ENCODE data around the gene NRCAM.
"Not testable (repeated sequence)": the region's sequence is repeated elsewhere in the genome, so short reads cannot be mapped to it uniquely, and the experiment has no call there.

NRCAM gene

DNA sequence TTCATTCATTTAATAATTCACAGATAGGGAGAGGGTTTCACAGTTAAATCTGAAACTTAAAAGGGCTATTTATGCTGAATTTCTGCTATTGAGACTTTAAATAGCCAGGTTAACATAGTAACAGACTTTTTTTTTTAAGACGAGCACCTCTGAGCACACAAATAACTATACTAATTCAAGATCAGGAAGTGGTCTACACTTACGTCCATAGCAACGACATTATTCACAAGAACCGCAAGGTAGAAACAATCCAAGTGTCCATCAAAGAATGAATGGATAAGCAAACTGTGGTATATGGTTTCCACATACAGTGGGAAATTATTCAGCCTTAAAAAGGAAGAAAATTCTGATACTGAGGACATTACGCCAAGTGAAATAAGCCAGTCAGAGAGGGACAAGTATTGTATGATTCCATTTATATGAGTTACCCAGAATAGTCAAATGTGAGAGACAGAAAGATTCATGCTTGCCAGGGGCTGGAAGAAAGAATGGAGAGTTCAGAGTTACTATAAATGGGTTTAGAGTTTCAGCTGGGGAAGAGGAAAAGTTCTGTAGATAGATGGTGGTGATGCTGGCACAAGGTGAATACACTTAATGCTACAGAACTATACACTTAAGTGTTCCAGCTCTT lies 185.7 kb downstream of the NRCAM start:
- no peak for TF ChIP-seq POU2F2 (IDR thresholded peaks at IDR 0.05; ENCODE audit: low read depth, low read length)
- FAIRE-seq (no peak), DNase-seq (ENCODE audit: insufficient read length, low spot score) (no peak)

DNA sequence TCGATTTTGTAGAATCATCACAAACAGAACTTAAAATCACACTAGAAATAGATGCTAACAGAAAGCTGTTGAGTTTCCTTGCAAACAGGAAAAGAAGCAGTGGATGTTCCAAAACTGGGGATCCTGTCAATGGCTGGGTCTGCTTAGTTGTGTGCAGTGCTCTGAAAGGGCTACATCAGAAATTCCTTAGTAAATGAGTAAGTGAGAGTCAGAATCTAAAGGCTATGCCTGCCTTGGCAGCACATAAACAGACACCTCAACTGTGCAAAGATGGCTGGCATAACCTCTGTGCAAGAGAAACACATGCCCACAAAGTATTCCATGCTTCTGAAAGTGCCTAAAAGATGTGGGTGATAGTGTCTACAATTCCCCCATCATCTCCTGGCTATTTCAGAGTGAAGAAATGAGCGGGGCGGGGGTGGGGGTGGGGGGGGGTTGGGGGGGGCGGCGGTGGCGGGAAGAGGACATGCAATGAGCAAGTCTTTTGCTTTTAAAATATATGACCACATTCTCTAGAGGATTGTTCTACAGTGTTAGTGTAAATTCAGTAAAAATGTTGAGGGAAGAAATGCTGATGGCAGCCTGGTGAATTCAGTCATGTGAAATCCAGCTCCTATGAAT lies 187.9 kb downstream of the NRCAM start:
- DNase-seq (ENCODE audit: insufficient read length, low spot score), result no peak
- FAIRE-seq, result no peak
- TF ChIP-seq POLR2AphosphoS5 (IDR thresholded peaks at IDR 0.05; ENCODE audit: low read depth, low read length) (no peak), POLR2A (IDR thresholded peaks at IDR 0.05; ENCODE audit: low read depth, low read length) (no peak), POU2F2 (IDR thresholded peaks at IDR 0.05; ENCODE audit: low read depth, low read length) (no peak)

DNA sequence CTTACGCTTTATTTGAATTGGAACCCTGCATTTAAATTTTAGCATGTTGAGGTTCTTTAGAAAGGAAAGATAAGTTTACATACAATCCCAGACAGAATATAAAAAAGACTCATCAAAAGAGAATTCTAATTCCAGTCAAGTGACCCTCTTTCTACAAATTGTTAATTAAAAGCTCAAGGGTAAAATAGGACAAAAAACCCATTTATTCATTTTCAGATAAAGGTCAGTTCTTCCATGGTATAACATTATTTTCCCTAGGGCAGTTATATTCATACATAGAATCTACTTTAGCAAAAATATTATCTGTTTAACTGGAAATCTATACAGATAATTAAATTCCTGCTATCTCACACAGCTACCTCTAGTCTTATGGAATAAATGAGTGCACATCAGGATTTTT lies 188.6 kb downstream of the NRCAM start:
- FAIRE-seq, result no peak
- no peak for DNase-seq (ENCODE audit: insufficient read length, low spot score)
- TF ChIP-seq SPI1 (IDR thresholded peaks at IDR 0.05; ENCODE audit: low read depth, low read length) (no peak), POLR2AphosphoS5 (IDR thresholded peaks at IDR 0.05; ENCODE audit: low read depth, low read length) (no peak), TAF1 (IDR thresholded peaks at IDR 0.05; ENCODE audit: low read depth, low read length) (no peak), PAX5 (IDR thresholded peaks at IDR 0.05; ENCODE audit: insufficient read depth, low read length, severe bottlenecking) (no peak), POLR2A (IDR thresholded peaks at IDR 0.05; ENCODE audit: low read depth, low read length) (no peak), POU2F2 (IDR thresholded peaks at IDR 0.05; ENCODE audit: low read depth, low read length) (no peak)

DNA sequence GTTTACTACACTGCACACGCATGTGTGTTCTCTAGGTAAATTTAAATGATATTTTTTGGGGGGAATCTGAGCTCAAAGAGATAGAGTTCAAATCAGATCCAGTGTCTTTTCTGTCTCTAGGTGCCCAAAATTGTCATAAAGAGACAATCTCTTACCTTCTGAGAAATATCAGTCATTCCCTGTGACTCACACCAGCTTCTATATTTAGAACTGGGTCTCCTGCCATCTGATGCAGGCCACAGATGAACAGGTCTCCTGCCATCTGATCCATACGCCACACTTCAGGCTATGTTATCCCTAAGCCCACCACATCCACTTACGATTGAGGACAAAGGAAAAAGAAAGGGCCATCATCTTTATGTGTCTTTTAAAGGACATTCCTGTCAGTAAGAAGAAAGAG lies 189.7 kb downstream of the NRCAM start:
- FAIRE-seq (no peak), DNase-seq (ENCODE audit: insufficient read length, low spot score) (no peak)
- TF ChIP-seq POU2F2 (IDR thresholded peaks at IDR 0.05; ENCODE audit: low read depth, low read length) (no peak), POLR2A (IDR thresholded peaks at IDR 0.05; ENCODE audit: low read depth, low read length) (no peak), PAX5 (IDR thresholded peaks at IDR 0.05; ENCODE audit: insufficient read depth, low read length, severe bottlenecking) (no peak), TAF1 (IDR thresholded peaks at IDR 0.05; ENCODE audit: low read depth, low read length) (no peak), POLR2AphosphoS5 (IDR thresholded peaks at IDR 0.05; ENCODE audit: low read depth, low read length) (no peak), SPI1 (IDR thresholded peaks at IDR 0.05; ENCODE audit: low read depth, low read length) (no peak)

DNA sequence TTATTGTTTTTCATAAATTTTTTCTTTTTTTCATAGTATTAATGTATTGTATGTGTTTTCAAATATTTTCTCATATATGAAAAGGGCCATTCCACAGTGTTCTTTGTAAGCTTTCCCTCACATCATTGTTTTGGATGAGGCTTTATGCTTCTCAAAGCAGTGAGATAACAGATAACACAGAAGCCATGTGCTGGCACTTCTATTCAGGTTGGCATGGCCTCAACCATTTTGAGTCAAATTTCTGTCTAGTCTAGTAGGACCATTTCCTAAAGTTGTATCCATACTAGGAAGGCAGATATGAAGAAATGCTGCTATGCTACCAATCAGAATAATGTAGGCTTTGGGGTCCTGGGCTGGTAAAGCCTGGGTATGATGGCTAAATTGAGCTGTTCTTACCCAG lies 190.2 kb downstream of the NRCAM start:
- no peak for TF ChIP-seq PAX5 (IDR thresholded peaks at IDR 0.05; ENCODE audit: insufficient read depth, low read length, severe bottlenecking)
- no peak for TF ChIP-seq SPI1 (IDR thresholded peaks at IDR 0.05; ENCODE audit: low read depth, low read length)
- TF ChIP-seq POLR2A (IDR thresholded peaks at IDR 0.05; ENCODE audit: low read depth, low read length), result no peak
- TF ChIP-seq POU2F2 (IDR thresholded peaks at IDR 0.05; ENCODE audit: low read depth, low read length), result no peak
- no peak for TF ChIP-seq POLR2AphosphoS5 (IDR thresholded peaks at IDR 0.05; ENCODE audit: low read depth, low read length)
- no peak for TF ChIP-seq TAF1 (IDR thresholded peaks at IDR 0.05; ENCODE audit: low read depth, low read length)
- DNase-seq (ENCODE audit: insufficient read length, low spot score) (no peak), FAIRE-seq (no peak)

DNA sequence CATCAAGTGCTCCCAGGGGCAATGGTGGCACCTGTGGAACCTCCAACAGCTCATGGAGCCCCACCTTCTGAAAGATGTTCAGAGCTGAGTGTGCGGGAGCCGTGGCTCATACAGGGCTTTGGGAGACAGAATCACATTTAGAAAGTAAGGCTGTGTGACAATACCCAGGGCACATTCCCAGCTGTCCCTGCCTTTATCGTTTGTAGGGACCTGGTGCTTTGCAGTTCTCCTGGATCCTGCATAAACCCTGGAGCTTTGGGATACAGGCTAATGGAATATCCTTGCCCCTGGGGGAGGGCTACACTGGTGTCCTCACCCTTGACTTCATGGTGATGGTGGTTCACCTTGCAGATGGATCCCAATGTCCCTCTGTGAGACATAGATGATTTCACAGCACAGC lies 191.2 kb downstream of the NRCAM start:
- no peak for FAIRE-seq
- no peak for TF ChIP-seq PAX5 (IDR thresholded peaks at IDR 0.05; ENCODE audit: insufficient read depth, low read length, severe bottlenecking)
- TF ChIP-seq POLR2A (IDR thresholded peaks at IDR 0.05; ENCODE audit: low read depth, low read length), result no peak
- no peak for TF ChIP-seq SPI1 (IDR thresholded peaks at IDR 0.05; ENCODE audit: low read depth, low read length)
- no peak for TF ChIP-seq TAF1 (IDR thresholded peaks at IDR 0.05; ENCODE audit: low read depth, low read length)
- no peak for TF ChIP-seq POLR2AphosphoS5 (IDR thresholded peaks at IDR 0.05; ENCODE audit: low read depth, low read length)
- TF ChIP-seq POU2F2 (IDR thresholded peaks at IDR 0.05; ENCODE audit: low read depth, low read length), result no peak
- no peak for DNase-seq (ENCODE audit: insufficient read length, low spot score)

DNA sequence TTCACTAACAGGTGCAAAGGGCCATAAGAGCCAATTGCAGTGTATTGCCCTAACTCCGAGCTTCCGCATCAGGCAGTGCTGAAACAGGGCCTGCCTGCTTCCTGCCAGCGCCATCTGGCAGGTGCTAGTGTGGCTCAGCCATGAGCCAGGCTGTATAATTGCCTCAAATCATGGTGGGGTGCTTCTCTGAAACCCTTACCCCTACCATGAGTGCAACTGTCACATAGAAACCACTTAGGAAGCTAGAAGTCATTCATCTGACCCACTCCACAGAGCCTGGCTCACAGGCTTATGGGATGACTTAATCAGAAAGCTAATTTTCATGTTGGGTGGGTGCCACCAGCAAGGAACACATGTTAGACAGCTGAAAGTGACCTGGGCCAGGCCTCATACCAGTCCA lies 192.8 kb downstream of the NRCAM start:
- FAIRE-seq, result no peak
- TF ChIP-seq SPI1 (IDR thresholded peaks at IDR 0.05; ENCODE audit: low read depth, low read length), result no peak
- TF ChIP-seq POU2F2 (IDR thresholded peaks at IDR 0.05; ENCODE audit: low read depth, low read length), result no peak
- no peak for TF ChIP-seq TAF1 (IDR thresholded peaks at IDR 0.05; ENCODE audit: low read depth, low read length)
- TF ChIP-seq POLR2A (IDR thresholded peaks at IDR 0.05; ENCODE audit: low read depth, low read length), result no peak
- TF ChIP-seq PAX5 (IDR thresholded peaks at IDR 0.05; ENCODE audit: insufficient read depth, low read length, severe bottlenecking), result no peak
- no peak for TF ChIP-seq POLR2AphosphoS5 (IDR thresholded peaks at IDR 0.05; ENCODE audit: low read depth, low read length)
- no peak for DNase-seq (ENCODE audit: insufficient read length, low spot score)

DNA sequence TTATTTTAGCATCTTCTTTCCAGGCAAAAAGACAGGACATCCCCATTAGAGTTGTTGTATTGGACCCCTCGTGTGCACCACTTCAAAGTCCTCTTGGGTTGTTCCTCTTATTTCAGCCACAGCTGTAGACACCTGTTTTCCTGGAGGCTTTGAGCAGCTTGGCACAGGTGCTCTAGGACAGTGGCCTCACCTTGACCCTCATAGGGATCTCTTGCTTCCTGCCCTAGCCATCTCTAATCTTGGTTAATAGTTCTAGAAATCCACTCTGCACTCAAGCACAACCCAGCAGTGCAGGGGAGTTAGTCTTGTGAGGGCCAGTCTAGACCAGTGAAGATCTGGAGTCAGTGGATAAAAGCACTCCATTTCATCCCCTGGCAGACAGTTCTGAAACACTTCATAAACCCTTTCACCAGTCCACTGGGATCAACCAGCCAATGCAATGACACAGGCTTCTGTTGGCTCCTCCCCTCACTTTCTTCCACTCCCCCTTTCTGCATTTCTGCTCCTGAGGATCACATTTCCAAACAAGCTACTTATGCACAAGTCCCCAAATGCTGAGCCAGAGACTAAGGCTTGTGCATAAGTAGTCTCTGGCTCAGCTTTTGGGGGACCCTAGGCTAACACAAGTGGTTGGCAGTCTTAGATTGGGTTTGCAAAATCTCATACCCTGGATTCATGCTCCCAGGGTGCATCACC lies 194.5 kb downstream of the NRCAM start:
- no peak for FAIRE-seq
- TF ChIP-seq TAF1 (IDR thresholded peaks at IDR 0.05; ENCODE audit: low read depth, low read length) (no peak), SPI1 (IDR thresholded peaks at IDR 0.05; ENCODE audit: low read depth, low read length) (no peak), POLR2AphosphoS5 (IDR thresholded peaks at IDR 0.05; ENCODE audit: low read depth, low read length) (no peak), PAX5 (IDR thresholded peaks at IDR 0.05; ENCODE audit: insufficient read depth, low read length, severe bottlenecking) (no peak), POLR2A (IDR thresholded peaks at IDR 0.05; ENCODE audit: low read depth, low read length) (no peak), POU2F2 (IDR thresholded peaks at IDR 0.05; ENCODE audit: low read depth, low read length) (no peak)
- DNase-seq (ENCODE audit: insufficient read length, low spot score), result no peak

DNA sequence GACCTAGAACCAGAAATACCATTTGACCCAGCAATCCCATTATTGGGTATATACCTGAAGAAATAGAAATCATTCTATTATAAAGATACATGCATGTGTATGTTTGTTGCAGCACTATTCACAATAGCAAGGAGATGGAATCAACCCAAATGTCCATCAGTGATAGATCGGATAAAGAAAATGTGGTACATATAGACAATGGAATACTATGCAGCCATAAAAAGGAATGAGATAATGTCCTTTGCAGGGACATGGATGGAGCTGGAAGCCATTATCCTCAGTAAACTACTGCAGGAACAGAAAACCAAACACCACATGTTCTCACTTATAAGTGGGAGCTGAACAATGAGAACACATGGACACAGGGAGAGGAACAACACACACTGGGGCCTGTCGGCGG lies 196.8 kb downstream of the NRCAM start:
- DNase-seq (ENCODE audit: insufficient read length, low spot score); FAIRE-seq: not testable (repeated sequence)

DNA sequence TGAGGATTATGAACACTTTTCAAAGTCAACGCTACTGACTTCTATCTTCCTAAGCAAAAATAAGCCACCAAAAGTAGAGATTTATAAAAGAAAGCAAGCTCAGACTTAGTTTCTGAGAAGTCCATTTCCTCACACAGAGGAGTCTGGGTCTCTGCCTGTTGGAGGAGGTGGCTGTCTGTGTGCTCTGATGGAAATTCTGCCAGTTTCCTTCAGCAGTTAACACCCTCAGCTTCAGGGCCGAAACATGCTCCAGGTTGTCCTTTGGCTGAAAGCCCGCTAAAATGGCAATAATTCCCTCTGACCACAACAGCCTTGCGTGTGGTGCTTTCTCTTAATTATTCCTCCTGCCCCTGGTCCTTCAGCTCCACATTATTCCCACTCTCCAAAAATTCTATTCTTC lies 198.3 kb downstream of the NRCAM start:
- DNase-seq (ENCODE audit: insufficient read length, low spot score), result no peak
- TF ChIP-seq SPI1 (IDR thresholded peaks at IDR 0.05; ENCODE audit: low read depth, low read length) (no peak), POLR2A (IDR thresholded peaks at IDR 0.05; ENCODE audit: low read depth, low read length) (no peak), POLR2AphosphoS5 (IDR thresholded peaks at IDR 0.05; ENCODE audit: low read depth, low read length) (no peak), TAF1 (IDR thresholded peaks at IDR 0.05; ENCODE audit: low read depth, low read length) (no peak)
- no peak for FAIRE-seq

Data from GM12891 (cell line).